H9 (cell line): ENCODE results near the gene SP2. TPM values are rescaled to one million over a fixed set of nuclear protein-coding genes. Genes with fewer than 3 reads are reported as not detected.
"Not testable (repeated sequence)": the region's sequence is repeated elsewhere in the genome, so short reads cannot be mapped to it uniquely, and the experiment has no call there.

Source experiments
- DNase-seq: peaks from one replicate; pipeline ENCODE4 v3.0.0-alpha.2; 2017
- H2AFZ ChIP-seq: one replicate; pipeline ENCODE4 v1.6.1; 2013; ENCODE audit warnings: mild to moderate bottlenecking, low read length, control low read depth, moderate library complexity
- H2AK5ac ChIP-seq: 2 replicates; pipeline ENCODE4 v1.6.1; 2013; ENCODE audit warnings: low read length, control low read depth, mixed read lengths; ENCODE audit not compliant: insufficient read length
- H2BK120ac ChIP-seq: one replicate; pipeline ENCODE4 v1.6.1; 2013; ENCODE audit warnings: low read depth, mild to moderate bottlenecking, low read length, control low read depth, inconsistent platforms; ENCODE audit not compliant: poor library complexity, severe bottlenecking
- H2BK12ac ChIP-seq: 2 replicates; pipeline ENCODE4 v1.6.1; 2013; ENCODE audit warnings: low read length, control low read depth, mixed read lengths, low read depth; ENCODE audit not compliant: insufficient read length
- H2BK15ac ChIP-seq: 2 replicates; pipeline ENCODE4 v1.6.1; 2013; ENCODE audit warnings: low read depth, low read length, control low read depth
- H2BK20ac ChIP-seq: one replicate; pipeline ENCODE4 v1.6.1; 2013; ENCODE audit warnings: low read depth, mild to moderate bottlenecking, low read length, control low read depth, inconsistent platforms; ENCODE audit not compliant: poor library complexity, severe bottlenecking
- H2BK5ac ChIP-seq: 2 replicates; pipeline ENCODE4 v1.6.1; 2013; ENCODE audit warnings: low read length, control low read depth, mixed read lengths; ENCODE audit not compliant: insufficient read length
- H3K14ac ChIP-seq: 2 replicates; pipeline ENCODE4 v1.6.1; 2013; ENCODE audit warnings: low read length, control low read depth; ENCODE audit not compliant: insufficient read depth
- H3K18ac ChIP-seq: 2 replicates; pipeline ENCODE4 v1.6.1; 2013; ENCODE audit warnings: low read depth, mild to moderate bottlenecking, mixed read lengths, low read length, control low read depth; ENCODE audit not compliant: insufficient read length
- H3K23ac ChIP-seq: 2 replicates; pipeline ENCODE4 v1.6.1; 2013; ENCODE audit warnings: low read length, control low read depth, mixed read lengths, low read depth; ENCODE audit not compliant: insufficient read length
- H3K23me2 ChIP-seq: 2 replicates; pipeline ENCODE4 v1.6.1; 2013; ENCODE audit warnings: low read depth, mild to moderate bottlenecking, mixed read lengths, low read length, control low read depth; ENCODE audit not compliant: insufficient read length, poor library complexity, severe bottlenecking
- H3K27ac ChIP-seq: 2 replicates; pipeline ENCODE4 v1.5.1; 2013; ENCODE audit warnings: low read length, control low read depth, mixed read lengths, low read depth; ENCODE audit not compliant: insufficient read length
- H3K27me3 ChIP-seq: 2 replicates; pipeline ENCODE4 v1.6.1; 2013; ENCODE audit warnings: low read length, control low read depth, inconsistent platforms; ENCODE audit not compliant: insufficient read depth
- H3K4ac ChIP-seq: 2 replicates; pipeline ENCODE4 v1.6.1; 2013; ENCODE audit warnings: low read depth, mild to moderate bottlenecking, control low read depth, inconsistent platforms, low read length, moderate library complexity
- H3K4me1 ChIP-seq: 2 replicates; pipeline ENCODE4 v1.6.1; 2013; ENCODE audit warnings: low read length, control low read depth, inconsistent platforms; ENCODE audit not compliant: insufficient read depth
- H3K4me2 ChIP-seq: 2 replicates; pipeline ENCODE4 v1.6.1; 2013; ENCODE audit warnings: low read length, control low read depth, mixed read lengths; ENCODE audit not compliant: insufficient read length, insufficient read depth
- H3K56ac ChIP-seq: 2 replicates; pipeline ENCODE4 v1.6.1; 2013; ENCODE audit warnings: low read depth, mild to moderate bottlenecking, mixed read lengths, low read length, control low read depth; ENCODE audit not compliant: insufficient read length
- H3K79me1 ChIP-seq: 2 replicates; pipeline ENCODE4 v1.6.1; 2013; ENCODE audit warnings: low read depth, mild to moderate bottlenecking, moderate library complexity, low read length, control low read depth, inconsistent platforms; ENCODE audit not compliant: insufficient read depth, poor library complexity, severe bottlenecking
- H3K79me2 ChIP-seq: 2 replicates; pipeline ENCODE4 v1.6.1; 2013; ENCODE audit warnings: low read length, control low read depth, inconsistent platforms; ENCODE audit not compliant: insufficient read depth
- H3K9ac ChIP-seq: 2 replicates; pipeline ENCODE4 v1.6.1; 2013; ENCODE audit warnings: low read length, control low read depth, mixed read lengths; ENCODE audit not compliant: insufficient read length; ENCODE audit errors: extremely low read depth
- H3K9me3 ChIP-seq: one replicate; pipeline ENCODE4 v1.6.1; 2013; ENCODE audit warnings: low read depth, low read length, inconsistent platforms; ENCODE audit not compliant: control insufficient read depth
- H3T11ph ChIP-seq: one replicate; pipeline ENCODE4 v1.6.1; 2013; ENCODE audit warnings: mild to moderate bottlenecking, low read length, control low read depth, inconsistent platforms
- H4K20me1 ChIP-seq: one replicate; pipeline ENCODE4 v1.6.1; 2013; ENCODE audit not compliant: control insufficient read depth, insufficient read length, insufficient read depth
- H4K5ac ChIP-seq: 2 replicates; pipeline ENCODE4 v1.6.1; 2013; ENCODE audit warnings: low read depth, mild to moderate bottlenecking, mixed read lengths, low read length, control low read depth; ENCODE audit not compliant: insufficient read length
- H4K8ac ChIP-seq: replicated peaks from 2 replicates; pipeline ENCODE4 v1.6.1; 2013; ENCODE audit warnings: low read length, control low read depth, mixed read lengths, low read depth; ENCODE audit not compliant: insufficient read length
- H4K91ac ChIP-seq: 2 replicates; pipeline ENCODE4 v1.6.1; 2013; ENCODE audit warnings: low read depth, mild to moderate bottlenecking, moderate library complexity, mixed read lengths, low read length, control low read depth; ENCODE audit not compliant: insufficient read length
- H3K27ac Mint-ChIP-seq, 3 experiments: 2 replicates in 2 of 3; 3 replicates in 1 of 3; pipeline ENCODE4 v1.8.0; 2020 to 2021; ENCODE audit warnings: mixed read lengths in 3 of 3, mild to moderate bottlenecking in 1 of 3, moderate library complexity in 1 of 3
- H3K27me3 Mint-ChIP-seq: 2 replicates; pipeline ENCODE4 v1.8.0; 2021; ENCODE audit warnings: low read depth, mild to moderate bottlenecking, moderate library complexity, mixed read lengths
- H3K36me3 Mint-ChIP-seq, 3 experiments: 2 replicates in 2 of 3; 3 replicates in 1 of 3; pipeline ENCODE4 v1.8.0; 2020 to 2021; ENCODE audit warnings: low read depth in 3 of 3, mixed read lengths in 3 of 3; ENCODE audit not compliant: insufficient read depth in 1 of 3
- H3K4me1 Mint-ChIP-seq, 2 experiments: 2 replicates each; pipeline ENCODE4 v1.8.0; 2020; ENCODE audit warnings: mixed read lengths in 2 of 2
- H3K4me3 Mint-ChIP-seq, 2 experiments: 2 replicates in 1 of 2; 3 replicates in 1 of 2; pipeline ENCODE4 v1.8.0; 2020 to 2021; ENCODE audit warnings: mild to moderate bottlenecking in 2 of 2, mixed read lengths in 2 of 2, moderate library complexity in 1 of 2
- H3K9me3 Mint-ChIP-seq, 2 experiments: 2 replicates in 1 of 2; 3 replicates in 1 of 2; pipeline ENCODE4 v1.8.0; 2020; ENCODE audit warnings: mild to moderate bottlenecking in 2 of 2, mixed read lengths in 2 of 2, moderate library complexity in 1 of 2
- WGBS: extraction: QIAGEN DNeasy Blood & Tissue Kit; methylation state at CpG from one replicate; pipeline ENCODE4 v1.1.7; 2013; ENCODE audit warnings: missing lambda C conversion rate, low lambda C conversion rate, mixed read lengths; ENCODE audit not compliant: insufficient read length; ENCODE audit errors: extremely low coverage; 5-methylcytosine and 5-hydroxymethylcytosine counted together
- total RNA-seq: library from RNA; stranded (reverse); gene quantifications from 2 replicates; pipeline ENCODE4 v1.2.1, GENCODE V29; 2021
- TF ChIP-seq, protein P1 (sequence below): fragments of 200-600 bp; sonication (generic); conservative IDR thresholded peaks from 3 replicates; pipeline ENCODE4 v1.8.0; 2021; ENCODE audit warnings: antibody characterized with exemption, mild to moderate bottlenecking

The SP2 gene
- total RNA-seq, 1 experiment from 2014 or later, result 19.3 TPM

GRCh38 chr17:47918991-47919390 is 23.0 kb downstream of the SP2 start:
- Mint-ChIP-seq H3K27me3 (no peaks in the 10 kb centered on the region), H3K4me1 (no peaks in the 10 kb centered on the region; a peak in 1 of 4 replicates), H3K4me3 (no peak overlapping the region), H3K27ac (no peak overlapping the region), H3K36me3 (peaks cover 0 to 33% (median 31%) of the 10 kb centered on the region in 3 experiments; a peak in 6 of 7 replicates), H3K9me3 (no peaks in the 10 kb centered on the region)
- H4K8ac ChIP-seq, result no peak overlapping the region
- no peaks in the 10 kb centered on the region for H4K20me1 ChIP-seq
- no peak overlapping the region for H2BK120ac ChIP-seq
- H3K79me2 ChIP-seq, result no peaks in the 10 kb centered on the region
- H2BK20ac ChIP-seq, result no peak overlapping the region
- no peak overlapping the region for H3K9ac ChIP-seq
- no peak overlapping the region for H3K56ac ChIP-seq
- no peak for DNase-seq
- H3K23ac ChIP-seq, result no peak overlapping the region
- no peak overlapping the region for H3K18ac ChIP-seq
- H2BK5ac ChIP-seq, result no peak overlapping the region
- no peaks in the 10 kb centered on the region for H3K79me1 ChIP-seq
- no peak overlapping the region for H2BK12ac ChIP-seq
- H3T11ph ChIP-seq, result no peak overlapping the region
- H4K5ac ChIP-seq, result no peak overlapping the region
- H2AFZ ChIP-seq, result no peak overlapping the region
- no peak overlapping the region for H2BK15ac ChIP-seq
- no peaks in the 10 kb centered on the region for H3K27me3 ChIP-seq
- TF ChIP-seq, protein P1, sequence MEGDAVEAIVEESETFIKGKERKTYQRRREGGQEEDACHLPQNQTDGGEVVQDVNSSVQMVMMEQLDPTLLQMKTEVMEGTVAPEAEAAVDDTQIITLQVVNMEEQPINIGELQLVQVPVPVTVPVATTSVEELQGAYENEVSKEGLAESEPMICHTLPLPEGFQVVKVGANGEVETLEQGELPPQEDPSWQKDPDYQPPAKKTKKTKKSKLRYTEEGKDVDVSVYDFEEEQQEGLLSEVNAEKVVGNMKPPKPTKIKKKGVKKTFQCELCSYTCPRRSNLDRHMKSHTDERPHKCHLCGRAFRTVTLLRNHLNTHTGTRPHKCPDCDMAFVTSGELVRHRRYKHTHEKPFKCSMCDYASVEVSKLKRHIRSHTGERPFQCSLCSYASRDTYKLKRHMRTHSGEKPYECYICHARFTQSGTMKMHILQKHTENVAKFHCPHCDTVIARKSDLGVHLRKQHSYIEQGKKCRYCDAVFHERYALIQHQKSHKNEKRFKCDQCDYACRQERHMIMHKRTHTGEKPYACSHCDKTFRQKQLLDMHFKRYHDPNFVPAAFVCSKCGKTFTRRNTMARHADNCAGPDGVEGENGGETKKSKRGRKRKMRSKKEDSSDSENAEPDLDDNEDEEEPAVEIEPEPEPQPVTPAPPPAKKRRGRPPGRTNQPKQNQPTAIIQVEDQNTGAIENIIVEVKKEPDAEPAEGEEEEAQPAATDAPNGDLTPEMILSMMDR, result no peak
- H3K9me3 ChIP-seq, result no peaks in the 10 kb centered on the region
- H3K4me1 ChIP-seq, result no peaks in the 10 kb centered on the region
- no peaks in the 10 kb centered on the region for H3K23me2 ChIP-seq
- no peak overlapping the region for H4K91ac ChIP-seq
- H3K4ac ChIP-seq, result no peak overlapping the region
- H3K27ac ChIP-seq, result no peak overlapping the region
- WGBS, result no CpG with 5 or more reads among the region's 2 CpGs
- H3K14ac ChIP-seq, result no peak overlapping the region
- no peak overlapping the region for H3K4me2 ChIP-seq
- no peak overlapping the region for H2AK5ac ChIP-seq

DNA sequence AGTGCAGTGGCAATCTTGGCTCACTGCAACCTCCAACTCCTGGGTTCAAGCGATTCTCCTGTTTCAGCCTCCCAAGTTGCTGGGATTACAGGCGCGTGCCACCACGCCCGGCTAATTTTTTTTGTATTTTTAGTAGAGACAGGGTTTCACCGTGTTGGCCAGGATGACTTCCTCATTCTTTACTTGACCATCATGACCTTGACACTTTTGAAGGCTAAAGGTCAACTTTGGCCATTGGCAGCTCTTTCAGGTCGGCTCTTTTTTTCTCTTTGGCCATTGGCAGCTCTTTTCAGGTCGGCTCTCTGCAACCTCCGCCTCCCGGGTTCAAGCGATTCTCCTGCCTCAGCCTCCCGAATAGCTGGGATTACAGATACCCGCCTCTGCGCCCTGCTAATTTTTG is 23.9 kb downstream of the SP2 start:
- H2BK120ac ChIP-seq, result not testable (repeated sequence)

More for the DNA sequence above, 23.9 kb downstream of the SP2 start:
- not testable (repeated sequence) for H3K56ac ChIP-seq, H3K4me1 ChIP-seq, H4K8ac ChIP-seq, H3K14ac ChIP-seq, H3K4ac ChIP-seq, DNase-seq, H4K5ac ChIP-seq, H3K4me2 ChIP-seq, H3K18ac ChIP-seq, H3K27ac Mint-ChIP-seq, H3K9ac ChIP-seq, H2BK12ac ChIP-seq, H3K4me3 Mint-ChIP-seq, H2BK15ac ChIP-seq, H2AFZ ChIP-seq, H2BK20ac ChIP-seq, H2AK5ac ChIP-seq, H3K79me1 ChIP-seq, H3K9me3 Mint-ChIP-seq, H4K91ac ChIP-seq, H3T11ph ChIP-seq, H4K20me1 ChIP-seq, H3K27ac ChIP-seq, H3K79me2 ChIP-seq, H3K4me1 Mint-ChIP-seq, H2BK5ac ChIP-seq, H3K23me2 ChIP-seq, H3K27me3 ChIP-seq, H3K27me3 Mint-ChIP-seq, H3K23ac ChIP-seq, H3K9me3 ChIP-seq
- no CpG with 5 or more reads among the region's 14 CpGs for WGBS
- H3K36me3 Mint-ChIP-seq, result peaks cover 0 to 39% (median 33%) of the 10 kb centered on the region in 3 experiments; a peak in 6 of 7 replicates
